Astrocyte (in vitro differentiated cells and primary cell): ENCODE measurements around the gene POLR1G. TPM values are rescaled to one million over a fixed set of nuclear protein-coding genes. Genes with fewer than 3 reads are reported as not detected.
A peak's percentile ranks its signal among the peaks of the same experiment; 100 is the strongest.

Experiments
- DNase-seq: peaks from one replicate; pipeline ENCODE4 v3.0.0-alpha.2; 2010; ENCODE audit warnings: low read depth
- FAIRE-seq: peaks from 2 replicates; lab custom pipeline; 2011; peaks lifted over from hg19 to GRCh38; lab: Jason Lieb, UNC
- H2AFZ ChIP-seq: 2 replicates; pipeline ENCODE4 v1.6.0; 2012; ENCODE audit warnings: low read depth, low read length, inconsistent platforms
- H3K27ac ChIP-seq: 2 replicates; pipeline ENCODE4 v1.5.1; 2011; ENCODE audit warnings: low read depth, low read length, inconsistent platforms
- H3K27me3 ChIP-seq: 2 replicates; pipeline ENCODE4 v1.6.0; 2011; ENCODE audit warnings: low read length, inconsistent platforms; ENCODE audit not compliant: insufficient read depth
- H3K36me3 ChIP-seq: 2 replicates; pipeline ENCODE4 v1.5.1; 2011; ENCODE audit warnings: low read length, inconsistent platforms; ENCODE audit not compliant: insufficient read depth
- H3K4me1 ChIP-seq: 2 replicates; pipeline ENCODE4 v1.5.1; 2011; ENCODE audit warnings: low read length, inconsistent platforms; ENCODE audit not compliant: insufficient read depth
- H3K4me2 ChIP-seq: 2 replicates; pipeline ENCODE4 v1.6.0; 2012; ENCODE audit warnings: low read length, inconsistent platforms
- H3K4me3 ChIP-seq: 2 replicates; pipeline ENCODE4 v1.5.1; 2011; ENCODE audit warnings: low read depth, mild to moderate bottlenecking, low read length, inconsistent platforms; ENCODE audit not compliant: insufficient read depth
- H3K79me2 ChIP-seq: 2 replicates; pipeline ENCODE4 v1.6.0; 2012; ENCODE audit warnings: mild to moderate bottlenecking, low read length, inconsistent platforms; ENCODE audit not compliant: insufficient read depth
- H3K9ac ChIP-seq: 2 replicates; pipeline ENCODE4 v1.6.0; 2012; ENCODE audit warnings: mild to moderate bottlenecking, low read length, inconsistent platforms
- H3K9me3 ChIP-seq: 2 replicates; pipeline ENCODE4 v1.5.1; 2012; ENCODE audit warnings: low read depth, mild to moderate bottlenecking, low read length, inconsistent platforms; ENCODE audit not compliant: insufficient read depth
- H4K20me1 ChIP-seq: 2 replicates; pipeline ENCODE4 v1.6.0; 2012; ENCODE audit warnings: low read length, inconsistent platforms; ENCODE audit not compliant: insufficient read depth
- H3K27ac Mint-ChIP-seq: one replicate; pipeline ENCODE4 v1.8.0; 2021; ENCODE audit warnings: mild to moderate bottlenecking, mixed read lengths; ENCODE audit not compliant: unreplicated experiment
- H3K27me3 Mint-ChIP-seq: one replicate; pipeline ENCODE4 v1.8.0; 2021; ENCODE audit warnings: low read depth, mixed read lengths; ENCODE audit not compliant: unreplicated experiment
- H3K36me3 Mint-ChIP-seq: one replicate; pipeline ENCODE4 v1.8.0; 2021; ENCODE audit warnings: low read depth, mixed read lengths; ENCODE audit not compliant: unreplicated experiment
- H3K4me1 Mint-ChIP-seq: one replicate; pipeline ENCODE4 v1.8.0; 2021; ENCODE audit warnings: low read depth, mixed read lengths; ENCODE audit not compliant: unreplicated experiment
- H3K4me3 Mint-ChIP-seq: one replicate; pipeline ENCODE4 v1.8.0; 2021; ENCODE audit warnings: mild to moderate bottlenecking, moderate library complexity, mixed read lengths; ENCODE audit not compliant: unreplicated experiment
- H3K9me3 Mint-ChIP-seq: one replicate; pipeline ENCODE4 v1.8.0; 2021; ENCODE audit warnings: mild to moderate bottlenecking, mixed read lengths; ENCODE audit not compliant: unreplicated experiment
- EZH2 ChIP-seq: IDR thresholded peaks from 2 replicates; pipeline ENCODE4 v1.6.1; 2012; ENCODE audit warnings: mild to moderate bottlenecking, low read length, inconsistent platforms; ENCODE audit not compliant: insufficient read depth
- total RNA-seq: library from RNA; stranded (reverse); gene quantifications from 2 replicates; pipeline ENCODE4 v1.2.1, GENCODE V29; 2021
- TF ChIP-seq, protein P1 (sequence below): IDR thresholded peaks from 2 replicates; pipeline ENCODE4 v1.5.1; 2011; ENCODE audit warnings: low read depth, mild to moderate bottlenecking, inconsistent platforms, low read length, moderate library complexity; ENCODE audit not compliant: insufficient read depth

The POLR1G gene
- total RNA-seq, 1 donor from 2014 or later: 12.8 TPM

DNA sequence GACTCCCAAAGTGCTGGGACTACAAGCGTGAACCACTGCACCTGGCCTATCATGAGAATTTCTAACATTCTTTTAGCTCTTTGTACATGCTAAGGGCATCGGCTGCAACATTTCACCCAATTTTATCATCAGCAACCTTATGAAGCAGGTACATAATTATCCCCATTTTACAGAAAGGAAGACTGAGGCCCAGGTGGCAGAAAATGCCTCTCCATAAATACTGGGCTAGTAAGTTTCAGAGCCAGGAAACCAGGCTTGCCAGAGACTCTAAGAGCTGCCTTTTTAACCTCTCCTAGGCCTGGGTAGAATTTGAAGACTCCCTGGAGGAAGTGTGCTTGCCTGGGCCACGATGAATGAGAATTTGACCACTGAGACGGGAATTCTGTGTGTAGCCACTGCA lies 38.3 kb upstream of the POLR1G start:
- H3K9me3 Mint-ChIP-seq: no peaks in the 10 kb centered on the region
- H3K4me3 Mint-ChIP-seq: peak overlapping the region; percentile 57
- Histone ChIP-seq H3K4me1 (peaks cover 5% of the 10 kb centered on the region), H3K79me2 (peaks cover 27% of the 10 kb centered on the region), H3K36me3 (peaks cover 4% of the 10 kb centered on the region), H3K27me3 (no peaks in the 10 kb centered on the region), H2AFZ (no peak overlapping the region), H3K4me2 (peak overlapping the region; percentile 93), H4K20me1 (peaks cover 19% of the 10 kb centered on the region), H3K9ac (no peak overlapping the region), H3K4me3 (no peak overlapping the region), H3K27ac (no peak overlapping the region), H3K9me3 (no peaks in the 10 kb centered on the region)
- FAIRE-seq (no peak), DNase-seq (no peak)
- H3K36me3 Mint-ChIP-seq: peaks cover 8% of the 10 kb centered on the region
- no peaks in the 10 kb centered on the region for H3K27me3 Mint-ChIP-seq
- H3K4me1 Mint-ChIP-seq: no peaks in the 10 kb centered on the region
- peak overlapping the region; percentile 18 for H3K27ac Mint-ChIP-seq
- TF ChIP-seq EZH2: no peak
- TF ChIP-seq, protein P1, sequence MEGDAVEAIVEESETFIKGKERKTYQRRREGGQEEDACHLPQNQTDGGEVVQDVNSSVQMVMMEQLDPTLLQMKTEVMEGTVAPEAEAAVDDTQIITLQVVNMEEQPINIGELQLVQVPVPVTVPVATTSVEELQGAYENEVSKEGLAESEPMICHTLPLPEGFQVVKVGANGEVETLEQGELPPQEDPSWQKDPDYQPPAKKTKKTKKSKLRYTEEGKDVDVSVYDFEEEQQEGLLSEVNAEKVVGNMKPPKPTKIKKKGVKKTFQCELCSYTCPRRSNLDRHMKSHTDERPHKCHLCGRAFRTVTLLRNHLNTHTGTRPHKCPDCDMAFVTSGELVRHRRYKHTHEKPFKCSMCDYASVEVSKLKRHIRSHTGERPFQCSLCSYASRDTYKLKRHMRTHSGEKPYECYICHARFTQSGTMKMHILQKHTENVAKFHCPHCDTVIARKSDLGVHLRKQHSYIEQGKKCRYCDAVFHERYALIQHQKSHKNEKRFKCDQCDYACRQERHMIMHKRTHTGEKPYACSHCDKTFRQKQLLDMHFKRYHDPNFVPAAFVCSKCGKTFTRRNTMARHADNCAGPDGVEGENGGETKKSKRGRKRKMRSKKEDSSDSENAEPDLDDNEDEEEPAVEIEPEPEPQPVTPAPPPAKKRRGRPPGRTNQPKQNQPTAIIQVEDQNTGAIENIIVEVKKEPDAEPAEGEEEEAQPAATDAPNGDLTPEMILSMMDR: no peak

DNA sequence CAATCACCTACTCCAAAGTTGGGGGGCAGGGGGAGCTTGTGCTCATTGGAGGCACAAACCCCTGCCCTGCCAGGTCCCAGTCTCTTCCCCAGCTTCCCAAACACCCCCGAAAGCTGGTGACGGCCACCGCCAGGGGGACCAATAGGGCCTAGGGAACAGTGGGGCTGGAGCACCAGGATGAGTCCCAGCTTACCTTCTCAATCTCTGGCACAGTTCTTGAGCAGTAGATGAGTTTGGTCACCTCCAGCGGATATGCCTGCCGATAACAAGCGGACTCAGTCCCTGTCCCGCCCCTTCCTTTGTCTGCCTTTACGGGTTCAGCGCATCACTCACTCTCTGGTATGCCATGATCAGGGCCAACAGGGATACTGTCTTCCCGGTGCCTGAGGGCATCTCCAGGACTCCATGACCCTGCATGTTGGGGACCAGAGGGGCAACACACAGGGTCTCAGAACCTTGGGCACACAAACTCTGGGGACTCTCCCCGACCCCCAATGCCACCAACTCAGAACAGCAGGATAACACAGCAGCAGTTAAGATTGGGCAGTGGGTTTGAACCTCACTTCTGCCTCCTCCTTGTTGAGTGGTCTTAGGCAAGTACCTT lies 37.6 kb upstream of the POLR1G start:
- H3K36me3 Mint-ChIP-seq: peaks cover 8% of the 10 kb centered on the region
- no peak overlapping the region for H2AFZ ChIP-seq
- peaks cover 4% of the 10 kb centered on the region for H3K36me3 ChIP-seq
- H3K4me3 ChIP-seq: peak overlapping the region; percentile 38
- no peaks in the 10 kb centered on the region for H3K27me3 Mint-ChIP-seq
- H3K9ac ChIP-seq: no peak overlapping the region
- no peak overlapping the region for H3K27ac ChIP-seq
- peaks cover 27% of the 10 kb centered on the region for H3K79me2 ChIP-seq
- DNase-seq (no peak), FAIRE-seq (no peak)
- no peaks in the 10 kb centered on the region for H3K4me1 Mint-ChIP-seq
- H3K27me3 ChIP-seq: no peaks in the 10 kb centered on the region
- H3K4me2 ChIP-seq: peak overlapping the region; percentile 93
- H3K9me3 ChIP-seq: no peaks in the 10 kb centered on the region
- peaks cover 19% of the 10 kb centered on the region for H4K20me1 ChIP-seq
- peak overlapping the region; percentile 73 for H3K4me3 Mint-ChIP-seq
- TF ChIP-seq, protein P1: no peak
- no peak for TF ChIP-seq EZH2
- no peaks in the 10 kb centered on the region for H3K9me3 Mint-ChIP-seq
- peaks cover 5% of the 10 kb centered on the region for H3K4me1 ChIP-seq
- no peak overlapping the region for H3K27ac Mint-ChIP-seq
